ENCODE results near the gene DDX41. TPM values are rescaled to one million over a fixed set of nuclear protein-coding genes. Genes with fewer than 3 reads are reported as not detected.

DDX41 gene
- 80.2 and 88.6 TPM in 2 replicates for total RNA-seq

GRCh38 chr5:177516601-177517568, at the start of gene DDX41:
Gene DDX41 (minus strand): TSS chr5:177516961. CDS start chr5:177516945, 16 bp downstream.

GRCh38 chr5:177554474-177555111, 37.8 kb upstream of the DDX41 start, which contains the start of gene FAM193B:
Gene FAM193B (minus strand): TSS chr5:177554563. CDS start chr5:177554458, 105 bp downstream.

GRCh38 chr5:177509381-177509951, 7.3 kb downstream of the DDX41 start, which contains the start of gene DOK3:
Gene DOK3 (minus strand): TSS chr5:177509826. CDS start chr5:177509540, 286 bp downstream.

GRCh38 chr5:177497292-177498012, 19.3 kb downstream of the DDX41 start, which contains the start of gene PDLIM7:
Gene PDLIM7 (minus strand): TSS chr5:177497604. CDS start chr5:177496512, 1,092 bp downstream.

GRCh38 chr5:177473443-177474001, 43.2 kb downstream of the DDX41 start, which contains the start of gene DBN1:
Gene DBN1 (minus strand): TSS chr5:177473634. CDS start chr5:177473521, 113 bp downstream.

Other genes with a start within 250 kb of the DDX41 start
- 10.7 and 35.5 TPM in 2 replicates for gene RAB24, start 213.2 kb downstream of the DDX41 start, total RNA-seq
- 99.4 and 145 TPM in 2 replicates for gene PRELID1, start 213.2 kb downstream of the DDX41 start, total RNA-seq
- gene MXD3, start 205.1 kb downstream of the DDX41 start, total RNA-seq, result 1.8 and 10.6 TPM in 2 replicates
- 242 and 674 TPM in 2 replicates for gene LMAN2, start 165.3 kb downstream of the DDX41 start, total RNA-seq
- gene RGS14, start 159.0 kb downstream of the DDX41 start, total RNA-seq, result 4.7 and 6.6 TPM in 2 replicates
- gene SLC34A1, start 132.5 kb downstream of the DDX41 start, total RNA-seq, result not detected in 2 replicates
- not detected in 2 replicates for gene PFN3, start 116.3 kb downstream of the DDX41 start, total RNA-seq
- 0.22 and 0.57 TPM in 2 replicates for gene F12, start 107.4 kb downstream of the DDX41 start, total RNA-seq
- 35.9 and 47.4 TPM in 2 replicates for gene GRK6, start 90.3 kb downstream of the DDX41 start, total RNA-seq
- 3.7 and 8.6 TPM in 2 replicates for gene PRR7, start 70.1 kb downstream of the DDX41 start, total RNA-seq
- gene DBN1, start 43.3 kb downstream of the DDX41 start, total RNA-seq, result 125 and 151 TPM in 2 replicates
- 153 and 326 TPM in 2 replicates for gene PDLIM7, start 19.4 kb downstream of the DDX41 start, total RNA-seq
- gene DOK3, start 7.1 kb downstream of the DDX41 start, total RNA-seq, result 2.2 and 4.2 TPM in 2 replicates
- gene FAM193B, start 37.6 kb upstream of the DDX41 start, total RNA-seq, result 27.6 and 27.9 TPM in 2 replicates
- gene TMED9, start 75.2 kb upstream of the DDX41 start, total RNA-seq, result 164 and 297 TPM in 2 replicates
- 43.1 and 43.5 TPM in 2 replicates for gene B4GALT7, start 83.2 kb upstream of the DDX41 start, total RNA-seq